Hematopoietic multipotent progenitor cell (in vitro differentiated cells): ENCODE measurements around the gene JUP. TPM values are rescaled to one million over a fixed set of nuclear protein-coding genes. Genes with fewer than 3 reads are reported as not detected.
"Not testable (repeated sequence)": the region's sequence is repeated elsewhere in the genome, so short reads cannot be mapped to it uniquely, and the experiment has no call there.

Experiments used
- DNase-seq, 3 donors: peaks; one replicate each; pipeline ENCODE4 v3.0.0-alpha.2; 2011 to 2015; ENCODE audit warnings: low read depth in 2 of 3, low spot score in 2 of 3
- total RNA-seq: library from RNA; depleted of rRNA; stranded (reverse); fragments of >200 nt; gene quantifications from one replicate; pipeline ENCODE4 v1.2.3, GENCODE V29; 2012

The JUP gene
- total RNA-seq, result 348 TPM

- DNase-seq, result peak; percentile 57 to 100 (median 99)
Measured at GRCh38 chr17:41786227-41787020, at the start of gene JUP. JUP (minus strand) TSS chr17:41786711; CDS start chr17:41771854, 14,857 bp downstream.

GRCh38 chr17:41835800-41836549 is 49.5 kb upstream of the JUP start, which contains the start of gene NT5C3B:
NT5C3B (minus strand) TSS chr17:41836232; CDS start chr17:41836193, 39 bp downstream.
- peak; percentile 6 to 58 (median 39) for DNase-seq

GRCh38 chr17:41835214-41835799 is 48.8 kb upstream of the JUP start:
- DNase-seq, result no peak

- not testable (repeated sequence) for DNase-seq
Measured at GRCh38 chr17:41829961-41830360, 43.5 kb upstream of the JUP start.

- no peak for DNase-seq
Measured at GRCh38 chr17:41825175-41825845, 38.8 kb upstream of the JUP start.

- DNase-seq, result no peak
Measured at GRCh38 chr17:41824086-41824485, 37.6 kb upstream of the JUP start.

- DNase-seq, result no peak
Measured at GRCh38 chr17:41823580-41823979, 37.1 kb upstream of the JUP start.

GRCh38 chr17:41823141-41823524 is 36.6 kb upstream of the JUP start:
- DNase-seq, result no peak

GRCh38 chr17:41822216-41823140 is 36.0 kb upstream of the JUP start:
- DNase-seq, result no peak

- DNase-seq, result no peak
Measured at GRCh38 chr17:41821776-41822175, 35.3 kb upstream of the JUP start.

- DNase-seq, result no peak
Measured at GRCh38 chr17:41818024-41818423, 31.5 kb upstream of the JUP start.

- no peak for DNase-seq
Measured at GRCh38 chr17:41816637-41817320, 30.3 kb upstream of the JUP start.

GRCh38 chr17:41814195-41814594 is 27.7 kb upstream of the JUP start:
- DNase-seq, result no peak

GRCh38 chr17:41813699-41814124 is 27.2 kb upstream of the JUP start:
- DNase-seq, result no peak

GRCh38 chr17:41813152-41813680 is 26.7 kb upstream of the JUP start:
- DNase-seq, result no peak

GRCh38 chr17:41812381-41813151 is 26.1 kb upstream of the JUP start, which contains the start of gene FKBP10:
FKBP10 (plus strand) TSS chr17:41813004; CDS start chr17:41813035, 31 bp downstream.
- DNase-seq, result peak in 2 of 3 donors; percentile 14 to 58

GRCh38 chr17:41811549-41812380 is 25.3 kb upstream of the JUP start, which contains the start of gene P3H4:
P3H4 (minus strand) TSS chr17:41811949; CDS start chr17:41811915, 34 bp downstream.
- DNase-seq, result peak; percentile 65 to 83 (median 74)
